Measurements from ENCODE around the gene EDAR.

- TF ChIP-seq EZH2 (IDR thresholded peaks at IDR 0.05; ENCODE audit: borderline replicate concordance, low read length) (no peak), CTCF (IDR thresholded peaks at IDR 0.05; ENCODE audit: low read length) (no peak)
These were observed 84.3 kb downstream of the EDAR start for GRCh38 chr2:108904680-108905079.
